ENCODE results near the gene HAO1.
"Not testable (repeated sequence)": the region's sequence is repeated elsewhere in the genome, so short reads cannot be mapped to it uniquely, and the experiment has no call there.

Gene HAO1

GRCh38 chr20:7940341-7940740, at the start of gene HAO1:
Gene HAO1, minus strand, starts transcription at chr20:7940458. Its CDS starts 36 bp downstream, at chr20:7940422.
- no peak for DNase-seq (ENCODE audit: low read depth)

GRCh38 chr20:7989379-7989778, 49.1 kb upstream of the HAO1 start:
- DNase-seq (ENCODE audit: low read depth), result no peak

DNA sequence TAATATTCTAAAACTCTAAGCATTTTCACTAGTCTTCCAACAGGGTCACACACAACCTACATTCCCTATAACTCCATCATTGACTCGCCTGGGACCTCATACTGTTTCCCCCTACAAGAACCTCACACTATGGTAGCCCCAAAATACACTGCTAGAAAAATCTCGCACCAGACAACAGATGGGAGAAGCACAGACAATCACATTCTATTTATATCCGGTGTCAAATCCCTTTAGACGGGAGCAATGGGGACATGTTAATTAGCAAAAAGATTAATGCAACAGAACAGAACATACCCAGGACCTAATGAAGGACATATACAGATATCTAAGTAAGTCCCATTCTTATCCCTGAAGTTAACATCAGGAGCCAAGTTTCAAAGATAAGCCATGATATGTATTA, 45.7 kb upstream of the HAO1 start:
- DNase-seq (ENCODE audit: low read depth), result no peak

DNA sequence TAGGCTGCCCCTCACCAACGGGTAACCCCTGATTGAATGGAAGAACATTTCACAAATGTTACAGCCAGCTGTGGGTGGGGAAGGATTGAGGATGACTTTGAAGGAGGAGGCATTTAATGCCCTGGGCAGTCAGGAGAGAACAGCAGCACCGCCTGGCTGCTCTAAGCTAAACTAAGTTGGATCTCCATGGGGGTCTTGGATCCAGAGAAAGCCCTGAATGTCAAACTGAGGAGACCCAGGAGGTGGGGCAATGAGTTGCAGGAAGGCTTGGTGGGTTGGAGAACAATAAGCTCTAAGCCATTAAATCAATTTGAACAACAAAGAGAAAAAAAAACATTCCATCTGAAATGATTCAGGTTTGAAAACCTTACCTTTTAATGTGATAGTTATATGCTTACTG, 43.9 kb upstream of the HAO1 start:
- no peak for DNase-seq (ENCODE audit: low read depth)

- no peak for DNase-seq (ENCODE audit: low read depth)
Measured at GRCh38 chr20:7981374-7981773, 41.1 kb upstream of the HAO1 start.

DNA sequence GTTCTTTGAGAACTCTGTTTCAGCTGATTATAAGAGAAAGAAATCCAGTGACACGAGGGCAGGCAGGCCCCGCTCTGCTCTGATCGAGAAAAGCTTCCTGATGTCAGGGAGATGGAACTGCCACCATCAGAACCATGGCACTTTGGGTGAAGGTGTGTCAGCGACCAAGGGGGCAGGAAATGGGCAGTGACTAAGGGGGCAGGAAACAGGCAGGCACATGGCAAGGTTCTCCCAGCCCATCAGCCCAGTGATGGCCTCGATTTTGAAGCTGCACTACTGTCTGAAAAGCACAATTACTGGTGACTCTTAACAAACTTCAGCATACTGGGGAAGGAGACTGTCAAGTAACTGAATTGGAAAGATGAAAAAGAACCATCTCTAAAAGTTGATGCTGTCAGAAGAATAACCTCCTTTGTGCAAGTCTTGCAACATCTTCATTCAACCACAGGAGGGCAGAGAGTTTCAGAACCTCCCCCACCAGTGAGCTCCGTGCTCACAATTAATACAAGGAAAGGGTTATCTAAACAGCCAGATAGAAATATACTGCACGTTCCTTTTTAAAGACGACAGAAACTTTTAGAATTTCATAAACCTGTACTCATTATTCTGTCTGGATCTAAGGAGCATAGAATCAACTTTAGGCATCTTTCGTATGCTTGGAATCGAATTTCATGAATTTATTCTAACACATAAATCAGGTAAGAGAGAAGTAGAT, 40.2 kb upstream of the HAO1 start:
- no peak for DNase-seq (ENCODE audit: low read depth)

DNA sequence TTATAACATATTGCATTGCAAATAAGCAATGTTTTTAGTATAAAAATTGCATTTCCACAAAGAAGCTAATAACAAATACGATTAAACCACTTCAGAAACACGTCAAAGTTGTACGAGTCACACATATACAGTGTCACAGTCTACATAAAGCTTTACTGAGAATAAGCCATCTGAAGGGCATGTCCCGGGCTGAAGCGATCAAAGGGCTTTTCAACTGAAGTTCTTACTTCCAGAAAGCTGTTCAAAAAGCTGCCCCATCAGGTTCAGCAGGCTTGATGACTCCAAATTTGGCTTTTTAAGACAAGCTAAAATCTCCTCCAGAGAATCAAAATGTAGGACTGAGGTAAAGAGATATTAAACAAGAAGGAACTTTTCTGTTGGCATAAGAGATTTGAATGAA, 37.5 kb upstream of the HAO1 start:
- no peak for DNase-seq (ENCODE audit: low read depth)

DNA sequence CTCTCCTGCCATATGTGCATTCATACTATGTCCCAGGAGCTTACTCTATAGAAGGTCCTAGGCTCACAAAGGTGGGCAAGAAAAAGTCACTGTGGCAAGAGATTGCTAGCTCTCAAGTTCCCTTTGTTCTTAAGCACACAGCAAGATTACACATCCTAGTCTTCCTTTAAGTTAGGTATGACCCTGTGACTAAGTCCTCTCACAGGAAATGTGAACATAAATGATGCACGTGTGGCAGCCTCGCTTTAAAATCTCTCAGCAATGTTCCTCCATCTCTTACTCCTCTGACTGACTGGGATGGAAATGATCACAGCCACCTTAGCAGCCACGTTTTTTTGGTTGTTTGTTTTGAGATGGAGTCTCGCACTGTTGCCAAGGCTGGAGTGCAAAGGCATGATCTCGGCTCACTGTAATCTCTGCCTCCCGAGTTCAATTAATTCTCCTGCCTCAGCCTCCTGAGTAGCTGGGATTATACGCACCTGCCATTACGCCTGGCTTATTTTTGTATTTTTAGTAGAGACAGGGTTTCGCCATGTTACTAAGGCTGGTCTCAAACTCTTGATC, 35.7 kb upstream of the HAO1 start:
- DNase-seq (ENCODE audit: low read depth), result no peak

- no peak for DNase-seq (ENCODE audit: low read depth)
Measured at GRCh38 chr20:7974785-7975435, 34.7 kb upstream of the HAO1 start.

DNA sequence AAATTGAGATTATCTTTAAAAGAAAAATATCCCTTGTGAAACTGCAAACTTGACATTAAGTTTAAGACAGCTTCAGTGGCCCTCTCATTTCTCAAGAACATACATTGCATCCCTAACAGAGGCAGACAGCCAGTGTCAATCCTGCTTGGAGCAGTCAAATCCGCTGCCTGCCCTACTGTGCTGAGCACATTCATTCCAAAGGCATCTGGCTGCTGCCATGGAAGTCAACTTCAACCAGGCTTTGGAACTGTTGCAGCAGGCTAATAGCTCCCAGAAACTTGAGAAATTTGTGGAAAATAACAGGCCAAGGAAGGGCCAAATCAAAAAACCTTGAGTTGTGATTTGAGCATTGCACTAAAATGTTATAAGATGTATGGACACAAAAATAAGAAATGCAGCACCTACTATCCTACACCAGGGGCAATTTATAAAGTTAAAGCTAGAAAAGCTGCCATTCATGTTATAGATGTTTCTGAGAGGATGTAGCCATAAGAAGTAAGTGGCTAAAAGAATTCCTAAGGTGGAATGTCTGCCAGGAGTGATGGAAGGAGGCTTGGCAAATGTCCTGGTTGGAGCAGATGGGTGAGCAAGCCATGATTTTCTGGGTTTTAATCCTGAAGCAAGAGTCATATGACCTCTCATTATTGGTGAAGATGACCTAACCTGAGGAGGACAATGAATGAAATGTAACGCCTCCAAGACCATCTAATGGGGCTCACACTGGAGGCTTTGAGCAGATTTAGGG, 31.4 kb upstream of the HAO1 start:
- no peak for DNase-seq (ENCODE audit: low read depth)

- DNase-seq (ENCODE audit: low read depth), result no peak
Measured at GRCh38 chr20:7967199-7967844, 27.1 kb upstream of the HAO1 start.

DNA sequence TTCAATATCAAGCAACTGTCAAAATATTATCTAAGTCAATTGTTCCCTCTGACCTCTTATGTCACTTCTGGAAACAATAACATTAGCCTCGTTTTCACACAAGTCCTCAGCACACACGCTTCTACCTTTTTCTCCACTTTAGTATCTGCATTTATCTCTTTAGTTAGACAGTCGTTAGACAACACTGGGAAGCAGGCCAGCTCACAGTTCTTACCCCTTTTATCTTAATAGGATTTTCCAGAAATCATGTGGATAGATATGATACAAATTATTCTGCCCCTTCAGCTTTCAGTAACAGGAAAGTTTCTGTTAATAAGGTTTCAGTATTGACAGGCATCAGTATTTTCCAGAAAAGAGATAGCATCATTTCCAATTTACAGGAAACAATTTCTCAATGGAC, 25.9 kb upstream of the HAO1 start:
- DNase-seq (ENCODE audit: low read depth), result no peak

GRCh38 chr20:7959484-7959883, 19.2 kb upstream of the HAO1 start:
- no peak for DNase-seq (ENCODE audit: low read depth)

GRCh38 chr20:7956561-7956960, 16.3 kb upstream of the HAO1 start:
- DNase-seq (ENCODE audit: low read depth), result not testable (repeated sequence)

GRCh38 chr20:7950387-7950786, 10.1 kb upstream of the HAO1 start:
- no peak for DNase-seq (ENCODE audit: low read depth)

- no peak for DNase-seq (ENCODE audit: low read depth)
Measured at GRCh38 chr20:7943891-7944290, 3.6 kb upstream of the HAO1 start.

DNA sequence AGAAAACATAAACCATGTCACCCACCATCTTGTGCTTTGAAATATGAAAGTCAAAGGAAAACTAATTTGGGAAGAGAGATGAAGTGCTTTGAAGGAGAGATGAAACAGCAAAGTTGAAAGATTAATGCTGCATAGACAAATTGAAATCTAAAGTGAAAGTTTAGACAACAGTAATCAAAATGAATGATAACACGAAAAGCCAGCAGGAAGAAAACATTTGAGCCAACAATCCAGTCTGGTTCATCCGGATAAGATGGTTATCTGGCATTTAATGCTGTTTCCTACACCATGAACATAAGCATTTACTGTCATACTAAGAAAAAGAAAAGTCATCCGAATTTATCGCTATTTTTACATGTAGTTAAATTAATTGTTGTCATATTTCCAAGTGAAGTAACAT, 595 bp downstream of the HAO1 start:
- no peak for DNase-seq (ENCODE audit: low read depth)

DNA sequence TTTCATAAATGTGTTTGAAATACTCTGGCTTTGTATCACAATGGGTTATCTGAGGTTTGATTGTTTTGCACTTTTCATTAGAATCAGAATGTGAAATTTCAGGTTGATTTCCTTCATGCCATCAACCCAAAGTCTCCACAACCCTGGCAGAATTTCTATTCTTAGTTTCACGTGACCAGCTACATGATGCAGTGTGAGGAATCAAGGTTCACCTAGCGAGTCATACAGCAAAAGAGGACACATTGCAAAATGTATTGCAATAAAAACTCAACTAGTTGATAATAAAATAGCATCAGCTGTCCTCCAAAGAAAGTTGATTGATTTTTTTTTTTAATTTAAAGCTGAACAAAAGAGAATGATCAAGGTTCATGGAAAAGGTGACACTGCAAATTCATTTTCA, 2.2 kb downstream of the HAO1 start:
- DNase-seq (ENCODE audit: low read depth), result no peak

- DNase-seq (ENCODE audit: low read depth), result no peak
Measured at GRCh38 chr20:7937328-7937727, 2.9 kb downstream of the HAO1 start.

- no peak for DNase-seq (ENCODE audit: low read depth)
Measured at GRCh38 chr20:7935027-7935551, 5.2 kb downstream of the HAO1 start.

DNA sequence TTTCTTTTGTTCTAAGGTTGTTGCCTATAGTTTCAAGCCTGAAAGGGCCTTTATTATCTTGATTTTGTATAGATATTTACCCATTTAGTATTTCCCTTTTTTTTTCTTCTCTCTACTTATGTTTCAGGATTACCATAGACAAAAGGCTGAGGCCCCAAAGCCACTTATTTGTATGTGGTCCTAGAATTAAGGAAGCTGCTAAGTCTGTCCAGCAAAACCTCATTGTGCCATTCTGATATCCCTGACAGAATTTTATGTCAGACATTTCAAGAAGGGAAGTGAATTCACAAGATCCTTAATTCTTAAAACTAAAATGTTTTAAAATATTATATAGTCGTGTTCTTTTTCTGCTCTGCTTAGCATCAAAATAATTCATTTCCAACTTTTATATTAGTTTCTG, 6.9 kb downstream of the HAO1 start:
- no peak for DNase-seq (ENCODE audit: low read depth)

DNA sequence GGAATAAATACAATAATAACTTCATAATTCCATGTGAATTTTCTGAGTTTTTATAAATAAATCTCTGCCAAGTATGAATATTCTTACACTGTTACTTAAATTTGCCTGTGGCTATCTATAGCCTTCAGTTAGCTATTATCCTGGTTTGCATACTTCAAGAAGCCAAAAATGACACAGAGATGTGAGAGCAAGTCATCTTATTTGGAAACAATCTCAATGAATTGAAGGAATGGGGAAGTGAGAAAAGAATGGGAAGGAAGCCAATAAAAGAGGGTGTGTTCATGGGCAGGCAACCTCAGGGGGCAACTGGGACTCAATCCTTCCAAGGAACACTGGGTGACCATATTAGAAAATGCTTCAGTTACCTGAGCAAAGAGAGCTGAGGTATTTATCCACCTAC, 9.9 kb downstream of the HAO1 start:
- no peak for DNase-seq (ENCODE audit: low read depth)

Measured in stimulated activated CD4-positive, alpha-beta T cell treated with anti-CD3 and anti-CD28 coated beads, Interleukin-2, amount 100 ng/mL, for 4 hours (primary cell).